Measurements from ENCODE around the gene PLCB4.
A peak's percentile ranks its signal among the peaks of the same experiment; 100 is the strongest.

Gene PLCB4

DNA sequence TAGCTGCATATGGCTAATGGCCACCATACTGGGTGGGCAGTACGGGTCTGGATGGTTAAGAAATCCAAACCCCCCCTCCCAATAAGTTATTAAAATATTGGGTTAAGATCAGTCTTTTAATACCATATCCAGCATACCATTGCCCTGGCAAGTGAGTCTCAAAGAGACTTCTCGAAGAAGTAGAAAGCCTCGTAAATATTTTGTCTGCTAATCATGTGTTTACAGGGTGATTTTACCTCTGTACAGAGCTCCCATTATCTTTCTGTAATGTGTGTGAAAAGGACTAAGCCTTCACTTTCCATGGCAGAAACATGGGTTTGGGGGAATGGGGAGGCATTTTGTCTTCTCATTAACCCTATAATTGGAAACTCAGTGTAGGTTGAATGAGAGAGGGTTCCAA is 270.8 kb downstream of the PLCB4 start:
- H3K27ac ChIP-seq: no peak overlapping the region
- H3K4me3 ChIP-seq: no peak overlapping the region
- DNase-seq (ENCODE audit: low read depth, low spot score): no peak
- TF ChIP-seq POLR2AphosphoS5 (IDR thresholded peaks at IDR 0.05; ENCODE audit: borderline replicate concordance, low read depth, low read length) (no peak), FOXP2 (optimal IDR thresholded peaks at IDR 0.05; ENCODE audit: control extremely low read depth, extremely low read length, insufficient read depth) (no peak), EZH2 (IDR thresholded peaks at IDR 0.05) (no peak)
- H3K36me3 ChIP-seq (ENCODE audit: insufficient read depth, low read length): no peaks in the 10 kb centered on the region
- H3K9me3 ChIP-seq (ENCODE audit: low read depth, low read length): no peaks in the 10 kb centered on the region
- H3K9ac ChIP-seq (ENCODE audit: insufficient read length): no peak overlapping the region

DNA sequence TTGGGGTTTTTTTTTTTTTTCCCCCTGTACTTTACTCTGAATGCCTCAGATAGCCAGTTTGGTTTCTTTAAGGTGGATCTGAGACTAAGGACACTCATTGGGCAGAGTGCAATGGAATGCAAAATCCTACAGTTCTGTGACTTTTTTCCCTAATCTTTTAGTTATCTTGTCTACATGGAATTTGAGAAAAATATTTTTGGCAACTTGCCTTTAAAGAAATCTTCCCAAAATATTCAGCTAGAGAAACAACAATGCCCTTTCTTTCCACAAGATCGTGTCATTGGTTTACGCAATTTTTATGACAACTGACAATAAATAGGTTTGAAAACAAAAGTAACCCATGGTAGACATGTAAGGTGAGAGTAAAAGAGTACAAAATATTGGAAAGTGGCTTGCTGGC is 273.8 kb downstream of the PLCB4 start:
- H3K9me3 ChIP-seq (ENCODE audit: low read depth, low read length): no peaks in the 10 kb centered on the region
- H3K36me3 ChIP-seq (ENCODE audit: insufficient read depth, low read length): no peaks in the 10 kb centered on the region
- no peak overlapping the region for H3K9ac ChIP-seq (ENCODE audit: insufficient read length)
- no peak overlapping the region for H3K4me3 ChIP-seq
- TF ChIP-seq EZH2 (IDR thresholded peaks at IDR 0.05): no peak
- no peak for TF ChIP-seq FOXP2 (optimal IDR thresholded peaks at IDR 0.05; ENCODE audit: control extremely low read depth, extremely low read length, insufficient read depth)
- TF ChIP-seq POLR2AphosphoS5 (IDR thresholded peaks at IDR 0.05; ENCODE audit: borderline replicate concordance, low read depth, low read length): no peak
- H3K27ac ChIP-seq: no peak overlapping the region
- DNase-seq (ENCODE audit: low read depth, low spot score): no peak

DNA sequence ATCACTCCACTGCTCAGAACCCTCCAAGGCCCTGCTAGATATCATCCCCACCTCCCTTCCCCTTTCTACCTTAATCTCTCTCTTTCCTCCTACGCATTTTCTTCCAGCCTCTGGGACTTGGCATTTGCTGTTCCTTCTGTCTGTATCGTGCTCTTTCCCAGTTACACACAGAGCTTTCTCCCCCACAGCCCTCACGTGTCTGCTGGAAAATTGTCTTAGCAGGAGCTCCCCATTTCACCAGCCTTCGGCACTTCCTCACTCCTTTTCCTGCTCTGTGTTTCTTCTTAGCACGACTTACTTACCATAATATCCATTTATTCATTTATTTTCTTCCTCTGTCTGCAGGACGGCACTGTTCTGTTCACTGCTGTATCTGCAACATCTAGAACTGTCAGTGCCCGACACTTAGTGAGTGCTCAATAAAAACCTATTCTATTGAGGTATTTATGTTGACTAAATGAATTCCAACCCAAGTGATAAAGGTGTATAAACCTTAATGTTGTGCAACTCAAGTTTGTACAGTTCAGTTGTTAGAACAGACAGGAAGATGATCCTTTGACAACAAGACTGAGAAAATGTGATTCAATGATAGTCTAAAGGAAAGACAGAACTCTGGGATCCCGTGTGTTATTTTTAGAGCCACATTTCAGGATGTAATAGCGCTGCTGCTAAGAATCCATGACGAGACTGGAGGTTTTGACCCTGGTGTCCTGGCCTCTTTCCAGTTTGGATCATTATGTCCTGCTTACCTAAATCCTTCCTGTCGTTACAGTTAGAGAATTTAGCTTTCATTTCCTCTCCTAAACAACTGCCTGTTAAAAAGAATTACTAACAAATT is 275.4 kb downstream of the PLCB4 start:
- H3K36me3 ChIP-seq (ENCODE audit: insufficient read depth, low read length): no peaks in the 10 kb centered on the region
- no peak for DNase-seq (ENCODE audit: low read depth, low spot score)
- TF ChIP-seq EZH2 (IDR thresholded peaks at IDR 0.05): no peak
- no peak for TF ChIP-seq POLR2AphosphoS5 (IDR thresholded peaks at IDR 0.05; ENCODE audit: borderline replicate concordance, low read depth, low read length)
- no peak for TF ChIP-seq FOXP2 (optimal IDR thresholded peaks at IDR 0.05; ENCODE audit: control extremely low read depth, extremely low read length, insufficient read depth)
- no peaks in the 10 kb centered on the region for H3K9me3 ChIP-seq (ENCODE audit: low read depth, low read length)
- no peak overlapping the region for H3K4me3 ChIP-seq
- H3K9ac ChIP-seq (ENCODE audit: insufficient read length): no peak overlapping the region
- H3K27ac ChIP-seq: no peak overlapping the region

DNA sequence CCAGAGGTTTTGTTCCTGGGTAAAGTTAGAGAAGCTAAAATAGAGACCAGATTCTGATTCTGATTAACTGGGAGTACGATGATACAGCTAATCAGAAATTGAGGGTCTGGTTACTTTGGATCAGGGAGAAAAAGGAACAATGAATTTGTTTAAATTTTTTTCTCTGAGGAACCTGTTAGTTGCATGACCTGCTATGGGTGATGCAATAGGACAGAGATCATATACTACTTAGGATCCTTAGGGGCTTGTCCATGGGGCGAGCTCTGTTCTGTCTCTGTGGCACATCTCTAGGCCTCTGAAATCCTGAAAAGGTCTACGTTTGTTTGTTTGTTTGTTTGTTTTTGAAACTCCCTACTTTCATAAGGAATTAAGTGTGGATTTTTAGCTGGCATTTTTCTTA is 279.4 kb downstream of the PLCB4 start:
- Histone ChIP-seq H3K9me3 (ENCODE audit: low read depth, low read length) (no peaks in the 10 kb centered on the region), H3K4me3 (no peak overlapping the region), H3K9ac (ENCODE audit: insufficient read length) (no peak overlapping the region), H3K27ac (no peak overlapping the region), H3K36me3 (ENCODE audit: insufficient read depth, low read length) (no peaks in the 10 kb centered on the region)
- TF ChIP-seq POLR2AphosphoS5 (IDR thresholded peaks at IDR 0.05; ENCODE audit: borderline replicate concordance, low read depth, low read length) (no peak), FOXP2 (optimal IDR thresholded peaks at IDR 0.05; ENCODE audit: control extremely low read depth, extremely low read length, insufficient read depth) (no peak), EZH2 (IDR thresholded peaks at IDR 0.05) (no peak)
- no peak for DNase-seq (ENCODE audit: low read depth, low spot score)

DNA sequence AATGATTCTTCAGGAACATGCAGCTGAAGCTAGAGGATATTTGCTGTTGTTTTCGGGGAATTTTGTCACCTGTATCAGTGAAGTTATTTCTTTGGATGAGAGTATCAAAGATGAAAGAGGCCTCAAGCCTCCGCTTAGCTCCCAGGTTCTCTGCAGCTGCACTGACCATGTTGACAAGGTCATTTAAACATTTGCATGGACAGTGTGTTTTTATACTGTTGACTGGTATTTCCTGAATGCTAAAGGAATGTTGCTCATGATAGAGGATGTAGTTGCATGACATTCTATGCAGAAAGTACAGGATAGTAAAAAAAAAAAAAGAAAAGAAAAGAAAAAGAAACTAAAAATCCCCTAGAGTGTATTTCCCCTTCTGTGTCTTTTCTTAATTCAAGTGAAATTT is 279.9 kb downstream of the PLCB4 start:
- H3K9me3 ChIP-seq (ENCODE audit: low read depth, low read length): no peaks in the 10 kb centered on the region
- no peak overlapping the region for H3K27ac ChIP-seq
- no peak for TF ChIP-seq POLR2AphosphoS5 (IDR thresholded peaks at IDR 0.05; ENCODE audit: borderline replicate concordance, low read depth, low read length)
- no peak for TF ChIP-seq EZH2 (IDR thresholded peaks at IDR 0.05)
- no peak for TF ChIP-seq FOXP2 (optimal IDR thresholded peaks at IDR 0.05; ENCODE audit: control extremely low read depth, extremely low read length, insufficient read depth)
- DNase-seq (ENCODE audit: low read depth, low spot score): no peak
- H3K9ac ChIP-seq (ENCODE audit: insufficient read length): no peak overlapping the region
- no peaks in the 10 kb centered on the region for H3K36me3 ChIP-seq (ENCODE audit: insufficient read depth, low read length)
- peak overlapping the region; percentile 45 for H3K4me3 ChIP-seq

DNA sequence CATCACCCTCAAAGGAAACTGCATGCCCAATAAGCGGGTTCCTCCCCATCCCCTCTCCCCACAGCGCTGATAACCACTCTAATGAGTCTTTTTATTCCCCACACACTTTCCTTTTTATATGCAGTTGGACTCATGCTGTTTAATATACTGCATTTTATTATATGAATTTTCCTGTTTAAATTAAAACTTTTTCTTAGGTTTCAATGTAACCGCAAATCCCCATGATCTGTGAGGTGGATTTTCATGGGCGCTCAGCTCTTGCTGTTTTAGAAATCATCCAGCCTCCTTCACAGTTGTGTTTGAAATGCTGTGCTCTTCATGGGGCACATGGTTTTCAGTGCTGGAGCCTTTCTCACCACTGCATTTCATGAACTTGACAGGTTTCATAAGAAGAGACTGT is 280.4 kb downstream of the PLCB4 start:
- Histone ChIP-seq H3K4me3 (peak overlapping the region; percentile 45), H3K36me3 (ENCODE audit: insufficient read depth, low read length) (no peaks in the 10 kb centered on the region), H3K9me3 (ENCODE audit: low read depth, low read length) (no peaks in the 10 kb centered on the region), H3K27ac (no peak overlapping the region), H3K9ac (ENCODE audit: insufficient read length) (no peak overlapping the region)
- DNase-seq (ENCODE audit: low read depth, low spot score): peak; percentile 95
- peak; percentile 4 for TF ChIP-seq FOXP2 (optimal IDR thresholded peaks at IDR 0.05; ENCODE audit: control extremely low read depth, extremely low read length, insufficient read depth)
- no peak for TF ChIP-seq EZH2 (IDR thresholded peaks at IDR 0.05)
- peak; percentile 58; the same call in 1 of the 2 replicates for TF ChIP-seq POLR2AphosphoS5 (IDR thresholded peaks at IDR 0.05; ENCODE audit: borderline replicate concordance, low read depth, low read length)

DNA sequence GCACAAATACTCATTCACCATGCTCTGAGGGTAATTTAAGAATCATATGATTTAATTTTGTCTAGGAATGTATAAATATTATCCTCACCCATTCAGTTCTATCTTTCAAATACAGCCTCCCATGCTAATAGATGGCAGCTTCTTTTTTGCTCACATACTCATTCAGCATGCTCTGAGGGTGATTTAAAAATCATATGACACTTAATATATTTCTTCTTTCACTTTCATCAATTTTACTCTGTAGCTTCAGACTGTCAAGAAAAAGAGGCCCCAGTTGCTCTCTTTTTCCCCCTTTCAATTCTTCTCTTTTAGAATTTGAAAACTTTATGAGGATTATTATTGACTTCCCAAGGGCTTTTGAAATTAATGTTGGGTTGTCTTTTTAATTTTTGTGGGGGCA is 283.9 kb downstream of the PLCB4 start:
- Histone ChIP-seq H3K4me3 (no peak overlapping the region), H3K36me3 (ENCODE audit: insufficient read depth, low read length) (no peaks in the 10 kb centered on the region), H3K9me3 (ENCODE audit: low read depth, low read length) (no peaks in the 10 kb centered on the region), H3K27ac (no peak overlapping the region), H3K9ac (ENCODE audit: insufficient read length) (no peak overlapping the region)
- no peak for DNase-seq (ENCODE audit: low read depth, low spot score)
- TF ChIP-seq FOXP2 (optimal IDR thresholded peaks at IDR 0.05; ENCODE audit: control extremely low read depth, extremely low read length, insufficient read depth) (no peak), EZH2 (IDR thresholded peaks at IDR 0.05) (no peak), POLR2AphosphoS5 (IDR thresholded peaks at IDR 0.05; ENCODE audit: borderline replicate concordance, low read depth, low read length) (no peak)

DNA sequence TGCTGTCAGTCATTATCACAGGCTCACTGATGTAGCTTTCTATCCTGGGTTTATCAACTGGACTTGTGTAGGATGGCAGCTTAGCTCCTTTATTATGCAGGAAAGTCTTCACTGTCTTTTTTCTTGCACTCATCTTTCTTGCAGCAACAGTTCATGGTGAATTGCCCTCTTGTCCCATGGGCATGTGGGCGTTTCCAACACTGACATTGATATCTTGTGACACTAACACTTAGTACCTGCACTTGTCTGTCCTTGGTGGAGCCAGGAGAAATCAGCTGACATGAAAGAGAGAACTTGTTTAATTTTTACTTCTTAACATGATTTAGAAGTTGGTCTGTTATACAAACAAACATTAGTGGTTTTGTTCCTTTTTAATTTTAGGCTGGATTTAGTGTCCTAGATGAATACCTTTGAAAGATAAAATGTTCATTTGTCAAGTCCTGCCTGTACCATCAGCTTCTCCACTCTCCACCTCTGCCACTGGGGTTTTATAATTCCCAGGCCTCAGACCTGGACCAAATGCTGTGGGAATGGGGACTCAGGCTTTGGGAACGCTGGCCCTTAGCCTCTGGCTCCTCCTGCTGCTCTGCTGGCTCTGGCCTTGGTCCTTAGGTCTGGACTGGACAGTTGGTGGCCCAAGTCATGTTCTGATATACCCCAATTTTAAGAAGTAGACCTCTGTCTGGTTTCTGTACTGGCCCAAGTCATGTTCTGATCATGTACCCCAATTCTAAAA is 284.5 kb downstream of the PLCB4 start:
- TF ChIP-seq POLR2AphosphoS5 (IDR thresholded peaks at IDR 0.05; ENCODE audit: borderline replicate concordance, low read depth, low read length) (no peak), EZH2 (IDR thresholded peaks at IDR 0.05) (no peak), FOXP2 (optimal IDR thresholded peaks at IDR 0.05; ENCODE audit: control extremely low read depth, extremely low read length, insufficient read depth) (no peak)
- Histone ChIP-seq H3K27ac (no peak overlapping the region), H3K9ac (ENCODE audit: insufficient read length) (no peak overlapping the region), H3K36me3 (ENCODE audit: insufficient read depth, low read length) (no peaks in the 10 kb centered on the region), H3K4me3 (no peak overlapping the region), H3K9me3 (ENCODE audit: low read depth, low read length) (no peaks in the 10 kb centered on the region)
- no peak for DNase-seq (ENCODE audit: low read depth, low spot score)
